ENCODE data around the gene TRMT61A. TPM values are rescaled to one million over a fixed set of nuclear protein-coding genes. Genes with fewer than 3 reads are reported as not detected.
A peak's percentile ranks its signal among the peaks of the same experiment; 100 is the strongest.

The TRMT61A gene
- total RNA-seq, 1 experiment from 2014 or later = 19.9 TPM

GRCh38 chr14:103529383-103530365, 678 bp downstream of the TRMT61A start:
- DNase-seq (ENCODE audit: low read depth, low spot score) = no peak
- in situ Hi-C loops (cut with HindIII; ENCODE audit: low pct_unique_long_range_greater_than_20kb, low sequenced_read_pairs) = no loop called here

DNA sequence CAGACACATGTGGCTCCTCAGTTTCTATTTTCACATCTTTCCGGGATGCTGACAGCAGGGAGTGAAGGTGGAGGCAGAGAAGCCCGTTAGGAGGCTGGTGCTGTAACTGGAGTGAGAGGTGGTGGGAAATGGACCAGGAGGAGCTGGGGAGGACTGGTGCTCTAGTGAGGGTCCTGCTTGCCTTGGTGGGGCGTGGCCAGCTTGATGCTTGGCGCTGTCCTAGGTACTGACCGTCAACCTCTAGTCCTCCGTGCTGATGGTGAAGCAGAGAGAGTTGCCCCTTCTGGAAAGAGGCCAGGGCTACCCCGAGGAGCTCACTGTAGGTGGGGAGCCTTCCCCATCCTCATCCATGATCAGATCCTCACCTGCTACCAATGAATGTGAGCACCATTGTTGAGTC, 1.4 kb downstream of the TRMT61A start:
- peak; percentile 28 for DNase-seq (ENCODE audit: low read depth, low spot score)
- in situ Hi-C loops (cut with HindIII; ENCODE audit: low pct_unique_long_range_greater_than_20kb, low sequenced_read_pairs) = no loop called here

DNA sequence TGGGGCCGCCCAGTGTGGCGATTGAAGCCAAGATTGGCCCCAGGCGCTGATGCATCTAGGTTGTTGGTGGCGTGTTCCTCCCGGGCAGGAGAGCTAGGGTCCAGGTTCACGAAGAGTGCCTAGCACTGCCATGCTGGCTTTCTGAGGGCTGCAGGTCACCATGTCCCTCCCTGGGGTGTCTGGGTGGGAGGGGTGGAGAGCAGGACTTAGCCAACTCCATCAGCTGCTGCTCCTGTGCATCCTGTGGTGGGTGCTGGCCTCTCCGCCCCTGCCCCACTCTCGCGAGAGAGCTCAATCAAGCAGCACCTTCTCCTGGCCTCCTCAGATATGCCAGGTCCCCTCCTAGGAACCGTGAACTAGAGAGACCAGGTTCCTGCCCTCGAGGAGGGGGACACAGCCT, 1.8 kb downstream of the TRMT61A start:
- in situ Hi-C loops (cut with HindIII; ENCODE audit: low pct_unique_long_range_greater_than_20kb, low sequenced_read_pairs) = no loop called here
- DNase-seq (ENCODE audit: low read depth, low spot score) = no peak

DNA sequence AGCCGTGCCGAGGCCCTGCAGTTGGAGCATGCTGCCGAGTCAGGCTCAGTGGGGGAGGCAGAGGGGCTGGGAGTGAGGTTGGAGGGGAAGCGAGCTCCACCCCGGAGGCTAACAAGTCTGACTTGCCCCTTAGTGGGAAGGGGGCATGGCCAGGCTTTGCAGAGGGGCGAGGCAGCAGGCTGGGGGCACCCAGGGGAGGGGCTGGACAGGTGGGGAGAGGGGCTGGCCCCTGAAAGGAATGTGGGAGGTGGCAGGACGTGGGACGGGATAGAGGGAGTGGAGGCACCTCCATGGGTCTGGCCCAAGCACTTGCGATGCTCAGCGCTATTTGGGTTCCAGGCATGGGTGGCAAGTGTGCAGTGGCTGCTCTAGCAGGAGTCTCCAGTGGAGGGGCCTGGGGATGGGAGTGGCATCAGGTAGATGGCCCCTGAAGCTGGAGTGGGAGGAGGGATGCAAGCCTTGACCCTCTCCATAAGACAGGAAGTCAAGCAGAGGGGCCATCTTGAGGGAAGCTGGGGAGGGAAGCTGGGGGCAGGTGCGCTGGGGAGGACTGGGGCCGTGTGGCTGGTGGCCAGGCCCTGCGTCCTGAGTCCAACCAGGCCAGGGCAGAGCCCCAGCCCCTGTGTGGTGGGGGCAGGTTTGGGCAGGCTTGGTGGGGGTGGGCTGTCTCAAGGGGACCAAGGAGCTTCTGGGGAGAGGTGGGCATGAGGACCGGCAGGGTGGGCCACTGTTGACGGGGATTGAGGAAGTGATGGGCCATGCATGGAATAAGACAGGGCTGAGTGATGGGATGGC, 2.6 kb downstream of the TRMT61A start:
- DNase-seq (ENCODE audit: low read depth, low spot score) = no peak
- in situ Hi-C loops (cut with HindIII; ENCODE audit: low pct_unique_long_range_greater_than_20kb, low sequenced_read_pairs) = no loop called here

DNA sequence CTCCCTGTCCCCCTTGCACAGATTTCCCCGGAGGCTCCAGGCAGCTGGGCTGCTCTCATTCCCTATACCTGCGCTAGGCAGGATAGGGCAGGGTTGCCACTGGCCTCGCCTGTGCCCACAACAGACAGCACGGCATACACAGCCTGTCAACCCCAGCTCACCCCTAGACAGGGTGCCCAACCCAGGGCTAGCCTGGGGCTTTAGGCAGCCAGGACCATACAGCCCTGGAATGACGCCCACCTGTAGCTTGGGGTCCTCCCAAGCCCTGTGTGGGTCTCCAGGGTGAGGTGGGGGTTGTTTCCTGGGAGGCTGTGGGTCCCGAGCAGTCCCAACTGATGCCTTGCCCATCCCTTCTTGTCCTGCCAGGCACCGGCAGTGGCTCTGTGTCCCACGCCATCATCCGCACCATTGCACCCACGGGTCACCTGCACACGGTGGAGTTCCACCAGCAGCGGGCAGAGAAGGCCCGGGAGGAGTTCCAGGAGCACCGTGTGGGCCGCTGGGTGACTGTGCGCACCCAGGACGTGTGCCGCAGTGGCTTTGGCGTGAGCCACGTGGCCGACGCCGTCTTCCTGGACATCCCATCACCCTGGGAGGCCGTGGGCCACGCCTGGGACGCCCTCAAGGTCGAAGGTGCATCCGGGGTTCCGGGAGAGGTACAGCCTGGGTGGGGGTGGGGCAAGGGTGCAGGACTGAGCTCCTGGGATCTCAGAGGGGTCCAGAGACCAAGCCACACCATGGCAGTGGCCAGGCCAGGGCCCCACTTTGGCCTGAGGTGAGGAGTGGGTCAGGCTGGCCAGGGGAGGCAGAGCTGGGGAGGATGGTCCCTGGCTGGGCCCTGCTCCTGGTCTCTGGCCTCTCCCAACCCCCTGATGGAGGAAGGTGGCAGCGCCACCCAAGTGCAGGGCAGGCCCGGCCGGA, 3.5 kb downstream of the TRMT61A start:
- no peak for DNase-seq (ENCODE audit: low read depth, low spot score)
- in situ Hi-C loops (cut with HindIII; ENCODE audit: low pct_unique_long_range_greater_than_20kb, low sequenced_read_pairs) = no loop called here

- DNase-seq (ENCODE audit: low read depth, low spot score) = no peak
- in situ Hi-C loops (cut with HindIII; ENCODE audit: low pct_unique_long_range_greater_than_20kb, low sequenced_read_pairs) = no loop called here
These were observed 4.4 kb downstream of the TRMT61A start for GRCh38 chr14:103533137-103533998.

DNA sequence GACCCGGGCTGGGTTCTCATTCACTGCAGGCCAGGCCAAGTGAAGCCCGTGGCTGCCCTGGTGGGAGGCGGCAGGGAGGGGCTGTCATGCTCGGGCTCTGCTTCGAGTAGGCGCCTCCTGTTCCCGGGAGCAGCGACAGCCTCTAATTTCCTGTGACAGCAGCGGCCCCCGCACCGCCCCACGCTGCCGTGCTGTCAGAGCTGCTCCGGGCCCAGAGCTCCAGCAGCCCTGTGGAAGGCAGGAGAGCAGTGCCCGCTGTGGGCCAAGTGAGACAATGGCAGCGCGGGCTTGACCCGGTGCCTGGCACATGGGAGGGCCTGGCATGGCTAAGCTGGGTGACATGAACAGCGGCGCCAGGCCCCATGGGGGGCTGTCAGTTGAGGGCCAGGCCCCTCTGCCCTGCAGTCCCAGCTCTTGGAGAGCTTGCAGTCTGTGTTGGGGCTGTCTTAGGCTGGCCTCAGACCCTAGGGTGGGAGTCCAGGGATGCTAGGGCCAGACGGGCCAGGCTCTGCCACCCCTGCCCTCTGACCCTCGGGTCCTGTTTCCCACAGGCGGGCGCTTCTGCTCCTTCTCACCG, 5.1 kb downstream of the TRMT61A start:
- DNase-seq (ENCODE audit: low read depth, low spot score) = no peak
- in situ Hi-C loops (cut with HindIII; ENCODE audit: low pct_unique_long_range_greater_than_20kb, low sequenced_read_pairs) = no loop called here

DNA sequence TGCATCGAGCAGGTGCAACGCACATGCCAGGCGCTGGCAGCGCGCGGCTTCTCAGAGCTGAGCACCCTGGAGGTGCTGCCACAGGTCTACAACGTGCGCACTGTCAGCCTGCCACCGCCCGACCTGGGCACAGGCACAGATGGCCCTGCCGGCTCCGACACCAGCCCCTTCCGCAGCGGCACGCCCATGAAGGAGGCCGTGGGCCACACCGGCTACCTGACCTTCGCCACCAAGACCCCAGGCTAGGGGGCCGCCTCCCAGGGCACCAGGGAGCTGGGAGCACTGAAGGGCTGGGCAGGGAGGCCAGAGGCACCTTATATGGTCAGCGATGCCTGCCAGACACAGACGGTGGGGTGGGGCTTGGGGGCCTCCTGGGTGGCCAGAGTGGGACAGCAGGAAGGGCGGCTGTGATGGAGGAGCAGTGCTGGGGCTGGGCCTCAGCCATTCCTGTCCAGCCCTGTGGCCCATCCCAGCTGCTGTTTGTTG, 5.6 kb downstream of the TRMT61A start:
- DNase-seq (ENCODE audit: low read depth, low spot score) = no peak
- in situ Hi-C loops (cut with HindIII; ENCODE audit: low pct_unique_long_range_greater_than_20kb, low sequenced_read_pairs) = no loop called here

GRCh38 chr14:103535081-103535890, 6.3 kb downstream of the TRMT61A start:
- DNase-seq (ENCODE audit: low read depth, low spot score) = no peak
- in situ Hi-C loops (cut with HindIII; ENCODE audit: low pct_unique_long_range_greater_than_20kb, low sequenced_read_pairs) = no loop called here

DNA sequence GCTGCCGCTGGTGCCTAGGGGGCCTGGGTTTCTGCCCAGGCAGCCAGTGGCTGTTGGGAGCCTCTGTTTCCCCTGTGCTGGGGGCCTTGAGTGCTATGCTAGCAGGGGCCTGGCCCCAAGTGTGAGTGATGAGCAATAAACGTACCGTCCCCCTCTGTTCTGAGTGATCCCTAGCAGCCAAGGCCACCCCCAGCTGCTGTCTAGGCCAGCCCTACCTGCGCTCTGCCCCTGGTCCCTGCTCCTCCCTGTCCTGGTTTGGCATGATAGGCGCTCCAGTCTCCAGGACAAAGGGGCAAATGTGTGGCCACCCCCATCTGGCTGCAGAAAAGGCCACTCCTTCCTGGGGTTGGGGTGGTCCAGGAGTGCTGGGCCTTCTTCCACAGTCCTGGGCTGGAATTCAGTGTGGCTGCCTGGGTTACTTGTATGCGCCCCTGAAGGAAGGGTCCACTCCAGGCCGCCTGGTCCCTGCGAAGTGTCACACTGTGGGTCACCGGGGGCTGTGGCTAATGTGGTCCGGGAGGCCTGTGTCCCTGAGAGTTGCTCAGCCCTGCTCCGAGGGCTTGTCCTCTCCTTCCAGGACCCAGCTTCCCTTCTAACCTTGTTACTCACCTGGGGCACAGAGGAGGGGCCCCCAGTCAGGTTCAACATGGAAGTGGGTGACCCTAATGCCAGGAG, 7.0 kb downstream of the TRMT61A start:
- DNase-seq (ENCODE audit: low read depth, low spot score) = no peak
- in situ Hi-C loops (cut with HindIII; ENCODE audit: low pct_unique_long_range_greater_than_20kb, low sequenced_read_pairs) = no loop called here

DNA sequence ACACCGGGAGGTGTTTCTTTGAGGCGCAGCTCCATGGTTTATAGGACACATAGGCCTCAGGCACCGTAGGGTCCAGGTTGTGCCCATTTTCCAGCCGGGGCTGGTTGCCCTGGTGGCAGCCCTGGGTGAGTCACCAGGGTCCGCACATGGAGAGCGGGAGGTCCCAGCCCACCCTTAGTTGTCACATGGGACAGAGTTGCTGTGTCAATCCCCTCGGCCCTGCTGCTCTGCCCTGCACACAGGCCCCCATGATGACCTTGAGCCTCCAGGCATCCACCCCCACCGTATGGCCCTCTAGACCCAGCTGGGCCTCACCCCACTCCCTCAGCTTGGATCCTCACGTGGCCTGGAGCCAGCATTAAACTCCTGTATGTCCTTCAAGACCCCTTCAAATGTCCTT, 7.7 kb downstream of the TRMT61A start:
- no peak for DNase-seq (ENCODE audit: low read depth, low spot score)
- in situ Hi-C loops (cut with HindIII; ENCODE audit: low pct_unique_long_range_greater_than_20kb, low sequenced_read_pairs) = no loop called here

- in situ Hi-C loops (cut with HindIII; ENCODE audit: low pct_unique_long_range_greater_than_20kb, low sequenced_read_pairs) = no loop called here
- peak; percentile 45 for DNase-seq (ENCODE audit: low read depth, low spot score)
These were observed 8.4 kb downstream of the TRMT61A start for GRCh38 chr14:103537175-103537990.

GRCh38 chr14:103538291-103539055, 9.5 kb downstream of the TRMT61A start:
- in situ Hi-C loops (cut with HindIII; ENCODE audit: low pct_unique_long_range_greater_than_20kb, low sequenced_read_pairs) = no loop called here
- no peak for DNase-seq (ENCODE audit: low read depth, low spot score)

Measured in SK-MEL-5 (cell line).